DND-41 (cell line): ENCODE measurements around the gene SEPTIN3.
A peak's percentile ranks its signal among the peaks of the same experiment; 100 is the strongest.

Experiments
- ATAC-seq: fragments of 200-7000 bp; cut with Tn5 transposase; 3 replicates; pipeline ENCODE4 v1.9.1; 2021; ENCODE audit warnings: low read depth; ENCODE audit not compliant: insufficient read depth
- DNase-seq: peaks from one replicate; pipeline ENCODE4 v3.0.0-alpha.2; 2020
- H2AFZ ChIP-seq: 2 replicates; pipeline ENCODE4 v1.6.0; 2012; ENCODE audit warnings: low read depth, low read length
- H3K27ac ChIP-seq: 2 replicates; pipeline ENCODE4 v1.5.1; 2012; ENCODE audit warnings: low read length, inconsistent platforms
- H3K27me3 ChIP-seq: fragments of 200-600 bp; sonication (generic); 2 replicates; pipeline ENCODE4 v1.6.0; 2012; ENCODE audit warnings: low read length, mild to moderate bottlenecking, inconsistent platforms; ENCODE audit not compliant: insufficient read depth, poor library complexity
- H3K36me3 ChIP-seq: 2 replicates; pipeline ENCODE4 v1.5.1; 2012; ENCODE audit warnings: low read length, inconsistent platforms; ENCODE audit not compliant: insufficient read depth
- H3K4me1 ChIP-seq: 2 replicates; pipeline ENCODE4 v1.5.1; 2012; ENCODE audit warnings: mild to moderate bottlenecking, low read length; ENCODE audit not compliant: insufficient read depth
- H3K4me2 ChIP-seq: 2 replicates; pipeline ENCODE4 v1.6.0; 2012; ENCODE audit warnings: mild to moderate bottlenecking, moderate library complexity, low read length, inconsistent platforms; ENCODE audit not compliant: insufficient read depth
- H3K4me3 ChIP-seq, 2 experiments: fragments of 200-600 bp in 1 of 2; shearing (Covaris generic) in 1 of 2; 2 replicates each; pipeline ENCODE4 v1.5.1; 2012 to 2016; ENCODE audit warnings: inconsistent platforms in 2 of 2, low read length in 2 of 2, mild to moderate bottlenecking in 2 of 2, low read depth in 1 of 2, moderate library complexity in 1 of 2
- H3K79me2 ChIP-seq: 2 replicates; pipeline ENCODE4 v1.6.0; 2012; ENCODE audit warnings: low read length, inconsistent platforms; ENCODE audit not compliant: insufficient read depth
- H3K9ac ChIP-seq: 2 replicates; pipeline ENCODE4 v1.6.0; 2012; ENCODE audit warnings: low read depth, mild to moderate bottlenecking, inconsistent platforms, low read length, moderate library complexity
- H3K9me3 ChIP-seq: 2 replicates; pipeline ENCODE4 v1.5.1; 2012; ENCODE audit warnings: low read length, moderate library complexity, mild to moderate bottlenecking, inconsistent platforms; ENCODE audit not compliant: insufficient read depth, severe bottlenecking
- H4K20me1 ChIP-seq: 2 replicates; pipeline ENCODE4 v1.6.0; 2012; ENCODE audit warnings: low read length; ENCODE audit not compliant: insufficient read depth
- CTCF ChIP-seq: IDR thresholded peaks from 2 replicates; pipeline ENCODE4 v1.5.1; 2012; ENCODE audit warnings: borderline replicate concordance, low read length, moderate library complexity, mild to moderate bottlenecking; ENCODE audit not compliant: poor library complexity, severe bottlenecking; ENCODE audit errors: extremely low read depth
- EZH2 ChIP-seq: IDR thresholded peaks from 3 replicates; pipeline ENCODE4 v1.6.1; 2012; ENCODE audit warnings: borderline replicate concordance, low read depth, mild to moderate bottlenecking, moderate library complexity, low read length, inconsistent platforms; ENCODE audit not compliant: severe bottlenecking

Gene SEPTIN3

GRCh38 chr22:41939981-41940831 is 29.0 kb upstream of the SEPTIN3 start:
- peaks cover 71% of the 10 kb centered on the region for H3K79me2 ChIP-seq
- peak overlapping the region; percentile 37 for H3K27ac ChIP-seq
- peaks cover 54% of the 10 kb centered on the region for H4K20me1 ChIP-seq
- H3K9ac ChIP-seq, result peak overlapping the region; percentile 15; the same call in 1 of the 2 replicates
- DNase-seq (no peak), ATAC-seq (no peak)
- no peak overlapping the region for H2AFZ ChIP-seq
- peaks cover 85% of the 10 kb centered on the region for H3K36me3 ChIP-seq
- H3K4me3 ChIP-seq, result no peak overlapping the region
- no peaks in the 10 kb centered on the region for H3K27me3 ChIP-seq
- H3K4me1 ChIP-seq, result peaks cover 45% of the 10 kb centered on the region
- TF ChIP-seq EZH2 (no peak), CTCF (no peak)
- peak overlapping the region; percentile 41; the same call in 1 of the 2 replicates for H3K4me2 ChIP-seq
- no peaks in the 10 kb centered on the region for H3K9me3 ChIP-seq

- Histone ChIP-seq H3K36me3 (peaks cover 85% of the 10 kb centered on the region), H3K79me2 (peaks cover 79% of the 10 kb centered on the region)
- ATAC-seq, result peak; percentile 90
These were observed 28.1 kb upstream of the SEPTIN3 start for GRCh38 chr22:41940832-41941765.

GRCh38 chr22:41943661-41944209 is 25.5 kb upstream of the SEPTIN3 start:
- Histone ChIP-seq H3K27ac (no peak overlapping the region), H3K27me3 (no peaks in the 10 kb centered on the region), H3K9me3 (no peaks in the 10 kb centered on the region), H3K79me2 (peaks cover 87% of the 10 kb centered on the region), H3K4me1 (peaks cover 69% of the 10 kb centered on the region), H3K36me3 (peaks cover 65% of the 10 kb centered on the region), H3K4me3 (no peak overlapping the region), H4K20me1 (peaks cover 44% of the 10 kb centered on the region), H3K4me2 (peak overlapping the region; percentile 44; the same call in 1 of the 2 replicates), H2AFZ (no peak overlapping the region), H3K9ac (peak overlapping the region; percentile 7; the same call in 1 of the 2 replicates)
- DNase-seq, result no peak
- ATAC-seq, result no peak
- no peak for TF ChIP-seq CTCF
- no peak for TF ChIP-seq EZH2

More at GRCh38 chr22:41940832-41941765, 28.1 kb upstream of the SEPTIN3 start:
- H3K4me1 ChIP-seq, result peaks cover 51% of the 10 kb centered on the region
- H3K9ac ChIP-seq, result peak overlapping the region; percentile 15; the same call in 1 of the 2 replicates
- no peaks in the 10 kb centered on the region for H3K9me3 ChIP-seq
- TF ChIP-seq CTCF (peak; percentile 97), EZH2 (no peak)
- peak overlapping the region; percentile 41 for H3K4me2 ChIP-seq
- DNase-seq, result peak; percentile 85
- H3K4me3 ChIP-seq, result no peak overlapping the region
- peaks cover 52% of the 10 kb centered on the region for H4K20me1 ChIP-seq
- no peaks in the 10 kb centered on the region for H3K27me3 ChIP-seq
- H3K27ac ChIP-seq, result peak overlapping the region; percentile 37
- H2AFZ ChIP-seq, result no peak overlapping the region
